RWPE2 (cell line): ENCODE data around the gene HDGF.

Experiments
- ATAC-seq: fragments of 200-7000 bp; cut with Tn5 transposase; 3 replicates; pipeline ENCODE4 v1.9.1; 2021; ENCODE audit warnings: low read depth
- DNase-seq: peaks from one replicate; pipeline ENCODE4 v3.0.0-alpha.2; 2020; ENCODE audit warnings: low spot score
- H3K27ac ChIP-seq: fragments of 450-650 bp; 2 replicates; pipeline ENCODE4 v1.5.1; 2017; ENCODE audit warnings: mild to moderate bottlenecking; ENCODE audit not compliant: poor library complexity, severe bottlenecking
- H3K27me3 ChIP-seq: fragments of 250-450 bp; sonication (Bioruptor Pico); 2 replicates; pipeline ENCODE4 v1.5.1; 2021; ENCODE audit warnings: mild to moderate bottlenecking, moderate library complexity; ENCODE audit not compliant: insufficient read depth, poor library complexity, severe bottlenecking
- H3K36me3 ChIP-seq: fragments of 250-450 bp; sonication (Bioruptor Pico); 2 replicates; pipeline ENCODE4 v1.5.1; 2020; ENCODE audit warnings: low read depth, mild to moderate bottlenecking, moderate library complexity
- H3K4me1 ChIP-seq: fragments of 250-450 bp; sonication (Bioruptor Pico); 2 replicates; pipeline ENCODE4 v1.5.1; 2021; ENCODE audit warnings: mild to moderate bottlenecking, moderate library complexity; ENCODE audit not compliant: insufficient read depth, poor library complexity, severe bottlenecking
- H3K4me3 ChIP-seq: fragments of 250-450 bp; sonication (Bioruptor Pico); 2 replicates; pipeline ENCODE4 v1.5.1; 2021; ENCODE audit warnings: mild to moderate bottlenecking, moderate library complexity; ENCODE audit not compliant: severe bottlenecking
- H3K9me3 ChIP-seq: fragments of 250-450 bp; sonication (Bioruptor Pico); 2 replicates; pipeline ENCODE4 v1.5.1; 2021; ENCODE audit warnings: mild to moderate bottlenecking, moderate library complexity; ENCODE audit not compliant: severe bottlenecking
- TF ChIP-seq, protein P1 (sequence below): fragments of 450-650 bp; IDR thresholded peaks from one replicate; pipeline ENCODE4 v1.5.1; 2017; ENCODE audit warnings: mild to moderate bottlenecking, moderate library complexity; ENCODE audit not compliant: poor library complexity, severe bottlenecking

Gene HDGF

DNA sequence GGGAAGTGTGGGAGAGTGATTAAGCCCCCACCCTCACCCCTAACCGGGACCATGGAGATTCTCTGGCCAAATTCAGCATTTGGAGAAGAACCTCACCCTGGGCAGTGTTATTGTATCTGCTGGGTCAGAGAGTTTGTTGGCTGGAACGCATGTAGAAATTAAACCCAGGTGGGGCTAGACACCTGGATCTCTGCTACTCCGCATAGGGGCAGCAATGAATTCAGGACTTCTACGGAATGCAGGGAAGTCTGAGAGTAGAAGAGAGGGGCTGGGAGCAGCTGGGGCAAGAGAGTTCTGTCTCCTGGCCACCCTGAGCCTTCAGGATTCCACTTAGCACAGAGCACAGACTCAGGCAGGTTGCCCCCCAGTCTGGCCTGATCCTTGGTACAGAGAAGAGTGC is 42.4 kb downstream of the HDGF start:
- DNase-seq = no peak
- H3K27ac ChIP-seq = peak overlapping the region; percentile 31
- TF ChIP-seq, protein P1, sequence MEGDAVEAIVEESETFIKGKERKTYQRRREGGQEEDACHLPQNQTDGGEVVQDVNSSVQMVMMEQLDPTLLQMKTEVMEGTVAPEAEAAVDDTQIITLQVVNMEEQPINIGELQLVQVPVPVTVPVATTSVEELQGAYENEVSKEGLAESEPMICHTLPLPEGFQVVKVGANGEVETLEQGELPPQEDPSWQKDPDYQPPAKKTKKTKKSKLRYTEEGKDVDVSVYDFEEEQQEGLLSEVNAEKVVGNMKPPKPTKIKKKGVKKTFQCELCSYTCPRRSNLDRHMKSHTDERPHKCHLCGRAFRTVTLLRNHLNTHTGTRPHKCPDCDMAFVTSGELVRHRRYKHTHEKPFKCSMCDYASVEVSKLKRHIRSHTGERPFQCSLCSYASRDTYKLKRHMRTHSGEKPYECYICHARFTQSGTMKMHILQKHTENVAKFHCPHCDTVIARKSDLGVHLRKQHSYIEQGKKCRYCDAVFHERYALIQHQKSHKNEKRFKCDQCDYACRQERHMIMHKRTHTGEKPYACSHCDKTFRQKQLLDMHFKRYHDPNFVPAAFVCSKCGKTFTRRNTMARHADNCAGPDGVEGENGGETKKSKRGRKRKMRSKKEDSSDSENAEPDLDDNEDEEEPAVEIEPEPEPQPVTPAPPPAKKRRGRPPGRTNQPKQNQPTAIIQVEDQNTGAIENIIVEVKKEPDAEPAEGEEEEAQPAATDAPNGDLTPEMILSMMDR = no peak
- ATAC-seq = no peak
- H3K4me1 ChIP-seq = peaks cover 51% of the 10 kb centered on the region
- H3K27me3 ChIP-seq = no peaks in the 10 kb centered on the region
- H3K36me3 ChIP-seq = no peaks in the 10 kb centered on the region
- H3K9me3 ChIP-seq = no peaks in the 10 kb centered on the region
- H3K4me3 ChIP-seq = no peak overlapping the region

DNA sequence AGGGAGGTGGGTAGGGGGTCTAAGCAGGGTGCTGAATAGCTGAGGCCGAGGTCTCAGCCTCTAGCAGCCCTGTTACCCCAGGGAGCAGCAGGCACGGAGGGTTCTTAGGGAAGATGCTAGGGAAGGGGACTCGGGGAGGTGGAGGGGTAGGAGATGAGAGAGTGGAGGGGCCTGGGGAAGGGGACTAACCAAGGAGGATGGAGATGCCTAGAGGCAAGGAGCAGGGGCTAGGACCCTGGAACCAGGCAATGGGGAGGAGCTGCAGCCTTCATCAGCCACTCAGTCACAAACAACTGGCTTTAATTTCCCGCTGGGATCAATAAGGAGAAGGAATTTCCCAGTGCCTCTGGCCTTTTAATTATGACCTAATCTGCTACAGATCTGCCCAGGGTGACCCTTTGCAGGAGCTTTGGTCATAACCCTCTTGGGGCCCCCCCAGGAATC is 43.2 kb downstream of the HDGF start:
- no peaks in the 10 kb centered on the region for H3K36me3 ChIP-seq
- no peak overlapping the region for H3K27ac ChIP-seq
- ATAC-seq (no peak), DNase-seq (no peak)
- TF ChIP-seq, protein P1 = no peak
- H3K4me3 ChIP-seq = no peak overlapping the region
- H3K4me1 ChIP-seq = peaks cover 55% of the 10 kb centered on the region
- no peaks in the 10 kb centered on the region for H3K27me3 ChIP-seq
- H3K9me3 ChIP-seq = no peaks in the 10 kb centered on the region

DNA sequence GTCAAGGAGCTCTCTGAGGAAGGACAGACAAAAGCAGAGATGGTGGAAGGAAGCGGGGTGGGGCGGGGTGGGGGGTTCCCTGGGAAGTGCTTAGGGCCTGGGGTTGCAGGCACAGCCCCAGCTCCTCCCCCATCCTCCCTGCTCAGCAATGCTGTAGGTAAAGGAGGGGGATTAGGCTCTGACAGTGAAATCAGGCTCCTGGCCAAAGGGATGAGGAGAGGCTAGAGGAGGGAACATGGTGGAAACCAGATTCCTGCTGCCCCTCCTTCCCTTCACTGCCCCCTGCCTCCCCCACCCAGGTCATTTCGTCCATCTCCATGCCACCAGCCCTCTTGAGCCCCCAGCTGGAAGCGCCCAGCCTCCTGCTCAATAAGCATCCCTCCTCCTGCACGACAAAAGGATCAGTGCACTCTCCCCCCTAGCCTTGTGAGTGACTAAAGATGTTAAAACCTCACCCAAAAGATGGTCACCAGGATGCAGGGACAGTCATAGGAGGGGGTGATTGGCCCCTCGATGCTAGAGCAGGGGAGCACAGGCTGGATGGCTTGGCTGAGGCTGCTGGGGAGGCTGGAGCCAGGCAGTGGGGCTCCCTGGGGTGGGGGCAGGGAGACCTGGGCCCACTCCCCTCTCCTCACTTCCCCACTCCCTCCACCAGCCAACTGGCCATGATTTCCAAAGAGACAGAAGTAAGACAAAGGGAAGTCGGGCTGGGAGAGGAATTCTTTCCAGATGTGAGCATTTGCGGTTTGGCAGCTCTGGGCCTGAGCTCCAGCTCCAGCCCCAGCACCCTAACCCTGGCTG is 43.9 kb downstream of the HDGF start:
- TF ChIP-seq, protein P1 = no peak
- H3K4me1 ChIP-seq = peaks cover 51% of the 10 kb centered on the region

DNA sequence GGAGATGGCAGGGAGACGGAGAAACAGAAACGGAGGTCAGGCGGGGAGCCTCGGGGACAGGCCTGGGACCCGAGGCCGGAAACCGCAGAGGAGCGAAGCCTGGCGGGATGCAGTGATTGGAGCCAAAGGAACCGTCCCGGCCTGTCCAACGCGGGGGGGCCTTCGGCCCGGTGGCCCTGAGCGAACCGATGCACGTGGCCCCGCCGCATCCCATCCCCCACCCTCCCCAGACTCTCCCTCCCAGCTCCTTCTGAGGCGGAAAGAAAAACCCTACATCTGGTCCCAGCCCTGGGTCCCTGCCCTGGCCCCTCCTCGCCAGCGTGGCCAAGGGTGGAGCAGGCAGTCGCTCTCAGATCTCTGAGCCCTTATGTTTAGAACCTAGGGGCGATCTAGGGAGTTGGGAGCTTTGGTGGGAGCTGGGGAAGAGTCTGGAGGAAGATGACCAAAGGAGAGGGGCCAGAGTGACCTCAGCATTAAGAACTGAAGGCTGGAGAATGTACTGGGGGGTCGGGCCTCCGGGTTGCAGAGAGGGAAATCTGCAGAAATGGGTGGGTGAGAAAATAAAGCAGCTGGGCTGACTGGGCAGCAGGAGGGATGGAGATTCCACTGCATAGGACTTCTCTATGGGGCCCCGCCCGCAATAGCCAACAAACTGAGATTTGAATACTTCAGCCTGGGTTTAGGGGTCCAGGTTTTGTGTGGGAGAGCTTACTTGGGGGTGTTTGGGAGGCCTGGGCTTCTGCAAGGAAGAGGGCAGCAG is 44.6 kb downstream of the HDGF start:
- Histone ChIP-seq H3K27ac (no peak overlapping the region), H3K4me3 (no peak overlapping the region), H3K36me3 (no peaks in the 10 kb centered on the region), H3K9me3 (no peaks in the 10 kb centered on the region), H3K27me3 (no peaks in the 10 kb centered on the region), H3K4me1 (peaks cover 45% of the 10 kb centered on the region)
- ATAC-seq = no peak
- no peak for DNase-seq
- TF ChIP-seq, protein P1 = no peak

More for the DNA sequence above, 43.9 kb downstream of the HDGF start:
- Histone ChIP-seq H3K36me3 (no peaks in the 10 kb centered on the region), H3K4me3 (no peak overlapping the region), H3K27me3 (no peaks in the 10 kb centered on the region), H3K9me3 (no peaks in the 10 kb centered on the region), H3K27ac (no peak overlapping the region)
- DNase-seq (no peak), ATAC-seq (no peak)
